Left lung (tissue), 10 donors: Measurements from ENCODE around the gene BRME1. TPM values are rescaled to one million over a fixed set of nuclear protein-coding genes. Genes with fewer than 3 reads are reported as not detected.

Source experiments
- ATAC-seq: fragments of 200-7000 bp; cut with Tn5 transposase; one replicate; pipeline ENCODE4 v1.9.1; 2020; ENCODE audit warnings: moderate library complexity
- DNase-seq, 4 donors: peaks; one replicate each; pipeline ENCODE4 v3.0.0-alpha.2; 2013 to 2020
- H3K27ac ChIP-seq, 2 donors: fragments of 200-600 bp; sonication (generic) in 1 of 2; one replicate each; pipeline versions ENCODE4 v1.5.0 to v1.8.0; 2020 to 2021
- H3K27me3 ChIP-seq, 2 donors: fragments of 200-600 bp; sonication (generic) in 1 of 2; one replicate each; pipeline versions ENCODE4 v1.5.0 to v1.8.0; 2020 to 2021
- H3K36me3 ChIP-seq, 2 donors: fragments of 200-600 bp; sonication (generic) in 1 of 2; one replicate each; pipeline versions ENCODE4 v1.5.0 to v1.8.0; 2020 to 2021
- H3K4me1 ChIP-seq, 2 donors: fragments of 200-600 bp; one replicate each; pipeline ENCODE4 v1.8.0; 2021
- H3K4me3 ChIP-seq, 2 donors: fragments of 200-600 bp; sonication (generic) in 1 of 2; one replicate each; pipeline versions ENCODE4 v1.5.0 to v1.8.0; 2020 to 2021; ENCODE audit warnings: mild to moderate bottlenecking in 1 of 2
- H3K9me3 ChIP-seq, 2 donors: fragments of 200-600 bp; sonication (generic) in 1 of 2; one replicate each; pipeline versions ENCODE4 v1.5.0 to v1.8.0; 2020 to 2021
- intact Hi-C, 2 donors: fragments of 100-400 bp; cut with DNase I; formaldehyde crosslinking; loops; one replicate each; pipeline versions ENCODE4 v1.11.2 to v1.14.2; 2022
- polyA plus RNA-seq, 6 donors: library from polyadenylated mRNA; unstranded; fragments of 120-200 nt; gene quantifications; one replicate each; pipeline ENCODE4 v1.2.1, GENCODE V29; 2013; ENCODE audit not compliant: insufficient read length in 6 of 6
- total RNA-seq, 2 donors: library from RNA; stranded (reverse); fragmentation: NEBNext Ultra II Directional; extraction: Animal tissue kit (Norgen Biotek cat#: 25700); gene quantifications; one replicate each; pipeline ENCODE4 v1.2.1, GENCODE V29; 2021
- TF ChIP-seq, protein P1 (sequence below), 2 donors: fragments of 200-600 bp; sonication (generic) in 1 of 2; IDR thresholded peaks; one replicate each; pipeline versions ENCODE4 v1.5.0 to v1.8.0; 2021; ENCODE audit warnings: antibody characterized with exemption in 2 of 2
- donor health status: DM: no; HTN: yes; CAD: no.
- donor health status: DM: no; HTN: no; CAD: no.

The BRME1 gene
- total and polyA plus RNA-seq, 8 donors = 3.7 to 7.8 (median 7.1) TPM

- TF ChIP-seq, protein P1, sequence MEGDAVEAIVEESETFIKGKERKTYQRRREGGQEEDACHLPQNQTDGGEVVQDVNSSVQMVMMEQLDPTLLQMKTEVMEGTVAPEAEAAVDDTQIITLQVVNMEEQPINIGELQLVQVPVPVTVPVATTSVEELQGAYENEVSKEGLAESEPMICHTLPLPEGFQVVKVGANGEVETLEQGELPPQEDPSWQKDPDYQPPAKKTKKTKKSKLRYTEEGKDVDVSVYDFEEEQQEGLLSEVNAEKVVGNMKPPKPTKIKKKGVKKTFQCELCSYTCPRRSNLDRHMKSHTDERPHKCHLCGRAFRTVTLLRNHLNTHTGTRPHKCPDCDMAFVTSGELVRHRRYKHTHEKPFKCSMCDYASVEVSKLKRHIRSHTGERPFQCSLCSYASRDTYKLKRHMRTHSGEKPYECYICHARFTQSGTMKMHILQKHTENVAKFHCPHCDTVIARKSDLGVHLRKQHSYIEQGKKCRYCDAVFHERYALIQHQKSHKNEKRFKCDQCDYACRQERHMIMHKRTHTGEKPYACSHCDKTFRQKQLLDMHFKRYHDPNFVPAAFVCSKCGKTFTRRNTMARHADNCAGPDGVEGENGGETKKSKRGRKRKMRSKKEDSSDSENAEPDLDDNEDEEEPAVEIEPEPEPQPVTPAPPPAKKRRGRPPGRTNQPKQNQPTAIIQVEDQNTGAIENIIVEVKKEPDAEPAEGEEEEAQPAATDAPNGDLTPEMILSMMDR (IDR thresholded peaks at IDR 0.05) = peak in 1 of 2 donors; percentile 24
- H3K4me3 ChIP-seq = no peak overlapping the region
- H3K27me3 ChIP-seq = no peaks in the 10 kb centered on the region
- H3K9me3 ChIP-seq = no peaks in the 10 kb centered on the region
- DNase-seq (no peak), ATAC-seq (no peak)
- intact Hi-C loops = no loop called here
- H3K27ac ChIP-seq = no peak overlapping the region
- no peaks in the 10 kb centered on the region for H3K36me3 ChIP-seq
- H3K4me1 ChIP-seq = peaks cover 3 to 19% of the 10 kb centered on the region in 2 donors
Measured at GRCh38 chr19:13902993-13903555, 2.8 kb downstream of the BRME1 start.

GRCh38 chr19:13899912-13900584 is 5.9 kb downstream of the BRME1 start:
- TF ChIP-seq, protein P1 (IDR thresholded peaks at IDR 0.05) = no peak
- Histone ChIP-seq H3K4me3 (no peak overlapping the region), H3K27ac (no peak overlapping the region), H3K36me3 (no peaks in the 10 kb centered on the region), H3K9me3 (no peaks in the 10 kb centered on the region), H3K27me3 (no peaks in the 10 kb centered on the region), H3K4me1 (no peaks in the 10 kb centered on the region)
- DNase-seq = no peak
- no peak for ATAC-seq
- intact Hi-C loops = no loop called here

- DNase-seq (no peak), ATAC-seq (no peak)
- no peaks in the 10 kb centered on the region for H3K9me3 ChIP-seq
- intact Hi-C loops = no loop called here
- no peaks in the 10 kb centered on the region for H3K4me1 ChIP-seq
- no peak overlapping the region for H3K27ac ChIP-seq
- H3K36me3 ChIP-seq = no peaks in the 10 kb centered on the region
- H3K4me3 ChIP-seq = no peak overlapping the region
- TF ChIP-seq, protein P1 (IDR thresholded peaks at IDR 0.05) = no peak
- no peaks in the 10 kb centered on the region for H3K27me3 ChIP-seq
Measured at GRCh38 chr19:13899393-13899792, 6.5 kb downstream of the BRME1 start.

DNA sequence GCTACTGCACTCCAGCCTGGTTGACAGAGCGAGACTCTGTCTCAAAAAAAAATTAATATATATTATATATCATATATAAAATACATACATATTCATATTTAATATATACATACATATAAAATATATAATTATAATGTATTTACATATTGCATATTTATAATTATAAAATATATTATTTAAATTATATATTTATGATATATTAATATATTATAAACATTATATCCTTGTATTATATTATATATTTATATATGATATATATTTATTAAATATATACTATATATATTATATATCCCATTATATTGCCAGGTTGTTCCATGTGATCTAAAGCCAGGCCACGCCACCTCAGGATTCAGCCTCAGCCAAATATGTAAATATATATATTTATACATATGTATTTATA is 9.7 kb downstream of the BRME1 start:
- ATAC-seq = no peak
- no peak overlapping the region for H3K27ac ChIP-seq
- H3K9me3 ChIP-seq = no peaks in the 10 kb centered on the region
- intact Hi-C loops = no loop called here
- no peak overlapping the region for H3K4me3 ChIP-seq
- H3K4me1 ChIP-seq = no peaks in the 10 kb centered on the region
- TF ChIP-seq, protein P1 (IDR thresholded peaks at IDR 0.05) = no peak
- no peaks in the 10 kb centered on the region for H3K27me3 ChIP-seq
- H3K36me3 ChIP-seq = no peaks in the 10 kb centered on the region
- DNase-seq = no peak

DNA sequence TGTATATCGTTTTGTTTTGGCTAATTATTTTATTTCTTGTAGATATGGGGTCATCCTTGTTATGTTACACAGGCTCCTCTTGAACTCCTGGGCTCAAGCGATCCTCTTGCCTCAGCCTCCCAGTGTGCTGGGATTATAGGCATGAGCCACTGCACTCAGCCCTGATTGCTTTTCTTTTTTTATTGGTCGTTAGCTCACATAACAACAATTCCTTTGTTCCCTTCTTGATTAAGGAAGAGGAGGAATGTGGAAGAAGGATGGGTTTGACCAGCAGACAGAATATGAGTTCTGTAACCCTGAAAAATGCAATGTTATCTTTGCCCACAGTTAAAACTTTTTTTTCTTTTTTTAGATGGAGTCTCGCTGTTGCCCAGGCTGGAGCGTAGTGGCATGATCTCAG is 11.4 kb downstream of the BRME1 start:
- TF ChIP-seq, protein P1 (IDR thresholded peaks at IDR 0.05) = no peak
- H3K4me3 ChIP-seq = no peak overlapping the region
- no peaks in the 10 kb centered on the region for H3K9me3 ChIP-seq
- ATAC-seq = no peak
- H3K27me3 ChIP-seq = no peaks in the 10 kb centered on the region
- intact Hi-C loops = no loop called here
- H3K36me3 ChIP-seq = no peaks in the 10 kb centered on the region
- DNase-seq = no peak
- no peaks in the 10 kb centered on the region for H3K4me1 ChIP-seq
- H3K27ac ChIP-seq = no peak overlapping the region
